HG03457 (cell line): ENCODE measurements around the gene NONO.
"Not testable (repeated sequence)": the region's sequence is repeated elsewhere in the genome, so short reads cannot be mapped to it uniquely, and the experiment has no call there.

Source experiments
- ATAC-seq: cut with Tn5 transposase; IDR thresholded peaks from one replicate; pipeline ENCODE4 v1.9.1; 2021; ENCODE audit warnings: moderate number of reproducible peaks; ENCODE audit not compliant: unreplicated experiment

NONO gene

DNA sequence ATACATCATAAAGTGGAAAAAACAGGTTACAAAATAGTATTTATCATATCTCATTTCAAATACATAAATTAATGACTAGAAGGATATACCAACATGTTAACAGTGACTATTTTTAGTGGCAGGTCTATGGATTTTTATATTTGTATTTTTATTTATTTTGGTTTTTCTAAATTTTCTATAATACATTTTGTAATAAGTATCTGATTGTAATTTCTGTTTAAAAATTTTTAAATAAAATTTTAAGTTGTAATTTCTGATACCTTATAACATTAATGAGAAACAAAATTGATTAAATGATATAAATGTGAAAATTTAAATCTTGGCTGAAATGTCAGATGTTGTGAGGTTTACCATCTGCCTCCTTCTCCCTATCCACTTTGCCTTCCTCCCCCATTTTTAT is 2.5 kb downstream of the NONO start:
- no peak for ATAC-seq

DNA sequence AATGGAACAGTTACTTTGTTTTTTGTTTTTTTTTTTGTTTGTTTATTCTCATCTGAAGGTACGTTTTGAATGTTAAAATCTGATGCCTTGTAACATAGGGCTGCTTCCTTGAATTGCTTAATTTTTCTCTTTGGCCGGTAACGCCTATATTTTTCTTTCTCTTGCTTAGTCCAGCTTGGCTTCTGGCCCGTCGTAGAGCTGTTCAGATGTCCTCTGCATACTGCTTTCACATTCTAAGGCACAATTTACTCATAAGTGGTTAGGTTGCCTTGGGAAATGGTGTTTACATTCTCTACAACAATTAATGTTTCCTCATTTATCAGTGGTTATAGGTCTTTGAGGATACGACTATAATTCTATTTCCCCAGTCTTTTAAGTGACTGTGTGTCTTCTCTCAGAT is 7.9 kb downstream of the NONO start:
- ATAC-seq: no peak

DNA sequence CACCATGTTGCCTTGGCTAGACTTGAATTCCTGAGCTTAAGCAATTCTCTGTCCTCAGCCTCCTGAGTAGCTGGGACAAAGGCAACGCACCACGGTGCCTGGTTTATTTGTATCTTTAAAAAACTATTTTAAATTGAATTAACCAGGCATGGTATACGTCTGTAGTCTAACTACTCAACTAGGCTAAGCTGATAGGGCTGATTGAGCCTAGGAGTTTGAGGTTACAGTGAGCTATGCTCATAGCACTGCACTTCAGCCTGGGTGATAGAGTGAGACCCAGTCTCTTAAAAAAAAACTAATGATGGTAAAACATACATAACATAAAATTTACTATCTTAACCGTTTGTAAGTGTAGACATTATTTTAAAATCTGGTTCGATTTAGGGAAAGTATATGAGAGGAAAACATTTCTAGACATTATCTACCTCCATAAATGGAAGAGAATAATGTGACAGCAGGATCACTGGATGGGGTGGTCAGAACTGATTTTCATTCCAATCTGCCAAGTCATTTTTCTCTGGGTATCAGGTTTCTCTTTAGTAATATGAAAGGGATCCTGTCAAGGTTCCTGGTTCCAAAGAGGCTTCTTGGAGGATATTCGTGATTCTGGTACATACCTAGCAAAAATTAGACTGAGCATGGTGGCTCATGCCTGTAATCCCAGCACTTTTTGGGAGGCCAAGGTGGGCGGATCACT is 9.4 kb downstream of the NONO start:
- no peak for ATAC-seq

DNA sequence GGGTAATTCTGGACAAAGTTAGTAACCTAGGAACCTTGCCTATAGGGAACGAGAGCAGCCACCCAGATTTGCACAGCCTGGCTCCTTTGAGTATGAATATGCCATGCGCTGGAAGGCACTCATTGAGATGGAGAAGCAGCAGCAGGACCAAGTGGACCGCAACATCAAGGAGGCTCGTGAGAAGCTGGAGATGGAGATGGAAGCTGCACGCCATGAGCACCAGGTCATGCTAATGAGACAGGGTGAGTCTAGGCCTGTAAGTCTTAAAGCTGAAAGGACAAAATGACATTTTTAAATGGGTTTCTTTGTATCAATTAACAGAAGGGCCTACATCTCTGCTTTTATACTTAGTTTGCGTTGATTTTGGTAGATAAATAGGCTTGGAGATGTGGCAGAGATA is 13.4 kb downstream of the NONO start:
- no peak for ATAC-seq

DNA sequence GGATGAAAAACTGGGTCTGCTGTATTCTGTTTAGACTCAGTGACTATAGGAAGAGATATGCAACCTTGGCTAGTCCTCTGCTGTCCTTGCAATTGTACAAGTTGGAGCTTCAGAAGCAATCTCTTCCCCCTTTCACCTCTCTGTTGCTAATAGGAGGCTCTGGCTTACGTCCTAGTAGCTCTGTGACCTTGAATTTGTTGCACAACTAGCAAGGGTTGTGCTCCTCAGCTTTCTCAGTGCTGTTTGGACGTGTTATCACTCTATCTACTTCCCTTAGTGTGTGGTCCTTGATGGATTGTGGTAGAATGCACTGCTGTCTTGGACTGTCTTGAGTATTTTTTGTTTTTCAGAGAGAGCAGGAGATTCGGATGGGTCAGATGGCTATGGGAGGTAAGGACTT is 14.7 kb downstream of the NONO start:
- no peak for ATAC-seq

DNA sequence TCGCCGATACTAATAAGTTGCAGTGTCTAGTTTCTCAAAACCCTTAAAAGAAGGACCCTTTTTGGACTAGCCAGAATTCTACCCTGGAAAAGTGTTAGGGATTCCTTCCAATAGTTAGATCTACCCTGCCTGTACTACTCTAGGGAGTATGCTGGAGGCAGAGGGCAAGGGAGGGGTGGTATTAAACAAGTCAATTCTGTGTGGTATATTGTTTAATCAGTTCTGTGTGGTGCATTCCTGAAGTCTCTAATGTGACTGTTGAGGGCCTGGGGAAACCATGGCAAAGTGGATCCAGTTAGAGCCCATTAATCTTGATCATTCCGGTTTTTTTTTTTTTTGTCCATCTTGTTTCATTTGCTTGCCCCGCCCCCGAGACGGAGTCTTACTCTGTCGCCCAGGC is 16.6 kb downstream of the NONO start:
- not testable (repeated sequence) for ATAC-seq

DNA sequence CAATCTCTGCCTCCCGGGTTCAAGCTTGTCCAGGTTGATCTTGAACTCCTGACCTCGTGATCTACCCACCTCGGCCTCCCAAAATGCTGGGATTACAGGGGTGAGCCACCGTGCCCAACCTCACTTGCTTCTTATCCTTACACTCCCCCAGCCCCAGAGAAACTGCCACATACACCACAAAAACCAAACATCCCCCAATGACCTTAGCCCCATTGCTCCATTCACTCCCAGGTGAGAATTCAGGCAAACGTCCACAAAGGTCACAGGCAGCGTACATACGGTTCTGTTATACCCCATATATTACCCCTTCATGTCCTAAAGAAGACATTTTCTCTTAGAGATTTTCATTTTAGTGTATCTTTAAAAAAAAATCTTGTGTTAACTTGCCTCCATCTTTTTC is 17.1 kb downstream of the NONO start:
- not testable (repeated sequence) for ATAC-seq

DNA sequence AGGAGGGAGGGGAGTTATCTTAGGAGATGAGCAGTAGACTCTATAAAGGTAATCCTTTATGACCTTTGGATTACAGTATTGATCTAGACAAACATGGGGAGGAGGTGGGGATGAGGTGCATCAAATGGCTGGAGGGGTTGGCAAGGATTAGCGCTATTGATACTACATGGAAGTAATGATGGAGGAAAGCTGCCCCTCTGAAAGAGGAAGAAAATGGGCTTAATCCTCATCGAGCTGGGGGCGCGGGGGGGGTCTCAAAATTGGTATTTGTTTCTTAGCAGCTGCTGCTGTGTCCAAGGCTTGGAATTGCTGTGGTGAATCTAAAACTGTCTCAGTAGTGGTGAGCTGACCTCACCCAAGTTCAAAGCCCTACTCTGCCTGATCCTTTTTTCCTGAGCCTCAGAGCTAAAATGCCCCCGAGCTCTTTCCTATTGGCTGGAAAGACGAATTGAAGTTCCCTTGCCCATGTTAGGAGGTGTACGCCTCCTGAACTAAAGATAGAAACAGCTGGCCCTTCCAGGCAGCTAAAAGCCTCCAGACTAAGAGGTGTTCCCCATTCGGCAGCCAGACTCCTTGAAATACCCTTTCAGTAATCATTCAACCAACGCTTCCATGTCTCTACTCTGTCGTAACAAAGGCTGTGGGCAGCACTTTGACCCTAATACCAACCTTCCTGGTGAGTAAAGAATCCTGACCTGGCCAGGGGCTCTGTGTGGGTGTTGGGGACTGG is 17.9 kb downstream of the NONO start, which contains the start of gene ITGB1BP2:
Gene ITGB1BP2 (plus strand): TSS at position 556 of the 730 bp plus-strand sequence. CDS start 57 bp downstream, at position 613.
- no peak for ATAC-seq

DNA sequence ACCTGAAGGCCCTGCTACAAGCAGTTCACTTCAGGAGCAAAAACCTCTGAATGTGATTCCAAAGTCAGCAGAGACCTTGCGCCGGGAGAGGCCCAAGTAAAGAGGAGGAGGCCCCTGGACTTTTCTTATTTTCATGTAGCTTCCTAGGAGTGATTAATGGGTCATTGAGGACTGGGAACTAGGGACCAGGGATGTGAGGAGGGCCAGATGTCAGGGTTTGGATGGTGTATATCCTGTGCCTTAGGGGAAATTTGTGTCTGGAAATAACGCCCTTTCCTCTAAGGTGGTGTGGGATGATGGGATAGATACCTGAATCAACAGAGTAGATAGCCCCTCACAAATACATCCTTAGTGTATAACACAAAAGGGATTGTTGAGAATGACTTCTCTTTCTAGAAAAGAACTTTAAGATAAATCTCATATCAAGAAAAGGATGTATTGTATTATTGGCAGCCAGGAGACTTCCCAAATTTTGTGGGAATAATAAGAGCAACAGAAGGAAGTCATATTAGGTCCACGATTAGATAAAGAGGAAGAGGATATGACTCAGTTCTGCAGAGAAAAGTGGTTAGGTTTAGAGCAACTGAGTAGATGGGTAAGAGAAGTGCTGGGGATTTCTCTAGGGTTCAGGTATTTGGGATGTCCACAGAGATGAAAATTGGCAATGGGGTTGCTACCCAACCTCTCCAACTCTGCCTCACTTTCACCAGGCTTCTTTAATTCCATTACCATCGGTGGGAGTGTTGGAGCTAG is 19.2 kb downstream of the NONO start:
- ATAC-seq: no peak

DNA sequence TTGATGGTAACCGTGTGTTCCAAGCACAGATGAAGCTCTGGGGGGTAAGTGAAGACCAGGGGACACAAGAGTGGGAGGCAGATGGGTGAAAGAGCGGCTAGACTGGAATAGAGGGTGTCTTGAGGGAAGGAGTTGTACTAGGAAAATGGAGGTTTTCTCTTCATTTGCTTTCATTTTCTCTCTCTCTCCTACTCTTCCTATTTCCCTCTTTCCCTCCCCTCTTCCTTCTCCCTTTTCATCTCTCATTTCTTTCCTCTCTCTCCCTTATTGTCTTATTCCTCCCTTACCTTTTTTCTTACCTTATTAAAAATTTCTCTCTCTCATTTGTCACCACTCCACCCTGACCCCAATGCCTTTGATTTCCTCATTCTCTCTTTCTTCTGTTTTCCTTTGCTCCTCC is 21.1 kb downstream of the NONO start:
- ATAC-seq: no peak

DNA sequence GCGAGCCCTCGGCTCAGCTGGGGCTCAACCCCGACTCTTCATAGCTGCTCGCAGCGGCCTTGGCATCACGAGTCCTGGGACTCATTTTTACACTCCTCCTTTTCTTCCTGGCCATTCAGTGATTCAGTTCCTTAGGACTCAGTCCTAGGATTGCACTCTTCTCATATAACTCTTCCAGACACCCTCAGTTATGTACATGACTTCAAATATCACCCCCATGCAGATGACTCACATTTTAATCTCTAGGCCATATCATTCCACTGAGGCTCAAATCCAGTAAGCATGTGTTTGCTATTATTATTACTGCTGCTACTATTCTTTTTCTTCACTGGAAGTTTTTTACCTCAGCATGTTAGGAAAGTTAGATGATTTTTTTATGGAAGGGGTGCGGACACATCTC is 32.5 kb downstream of the NONO start:
- ATAC-seq: no peak

DNA sequence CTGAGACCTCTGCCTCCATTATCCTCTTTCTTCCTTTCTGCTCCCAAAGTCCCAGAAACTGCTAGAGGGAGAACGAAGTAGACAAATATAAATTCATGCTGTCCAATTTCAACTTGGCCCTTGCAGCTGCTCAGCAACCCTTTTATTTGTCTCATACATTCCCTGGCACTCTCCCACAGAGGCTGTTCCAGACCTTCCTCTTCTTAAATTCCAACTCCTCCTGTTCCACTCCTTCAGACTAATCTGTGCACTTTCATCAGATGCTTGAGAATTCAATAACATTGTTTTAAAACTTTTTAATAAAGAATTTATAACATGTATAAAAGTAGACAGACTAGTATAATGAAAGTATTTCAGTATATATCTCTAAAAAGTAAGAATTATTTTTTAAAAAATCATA is 33.5 kb downstream of the NONO start:
- ATAC-seq: not testable (repeated sequence)

DNA sequence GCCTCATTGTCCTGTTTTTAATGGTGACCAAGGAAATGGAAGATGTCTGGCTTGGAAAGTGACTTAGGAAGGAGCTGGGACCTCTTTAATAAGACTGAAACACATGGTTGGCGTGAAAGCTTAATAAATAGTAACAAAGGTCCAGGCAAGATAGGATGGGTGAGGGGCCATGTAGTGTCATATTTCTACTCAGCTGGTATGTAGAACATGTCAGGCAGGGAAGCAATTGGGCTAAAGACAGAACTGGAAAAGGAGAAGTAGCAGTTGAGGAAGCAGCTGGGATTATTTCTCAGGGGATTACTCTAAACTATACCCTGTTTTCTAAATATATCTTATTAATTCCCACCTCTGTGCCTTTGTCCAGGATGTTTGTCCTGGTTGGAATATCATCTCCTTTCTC is 36.7 kb downstream of the NONO start:
- ATAC-seq: no peak

DNA sequence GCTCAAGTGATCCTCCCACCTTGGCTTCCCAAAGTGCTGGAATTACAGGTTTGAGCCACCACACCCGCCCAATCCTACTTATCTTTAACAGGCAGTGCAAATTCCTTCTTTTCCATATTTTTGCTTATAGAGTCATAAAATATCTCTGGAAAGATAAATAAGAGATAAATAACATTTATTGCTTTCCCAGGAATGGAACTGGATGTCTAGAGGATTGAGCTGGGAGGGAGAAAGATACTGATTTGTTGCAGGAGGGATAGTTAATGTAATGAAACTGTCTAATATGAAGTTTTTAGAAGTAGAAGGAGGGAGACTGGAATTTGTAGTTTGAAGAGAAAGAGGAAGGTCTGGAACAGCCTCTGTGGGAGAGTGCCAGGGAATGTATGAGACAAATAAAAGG is 38.3 kb downstream of the NONO start:
- no peak for ATAC-seq

DNA sequence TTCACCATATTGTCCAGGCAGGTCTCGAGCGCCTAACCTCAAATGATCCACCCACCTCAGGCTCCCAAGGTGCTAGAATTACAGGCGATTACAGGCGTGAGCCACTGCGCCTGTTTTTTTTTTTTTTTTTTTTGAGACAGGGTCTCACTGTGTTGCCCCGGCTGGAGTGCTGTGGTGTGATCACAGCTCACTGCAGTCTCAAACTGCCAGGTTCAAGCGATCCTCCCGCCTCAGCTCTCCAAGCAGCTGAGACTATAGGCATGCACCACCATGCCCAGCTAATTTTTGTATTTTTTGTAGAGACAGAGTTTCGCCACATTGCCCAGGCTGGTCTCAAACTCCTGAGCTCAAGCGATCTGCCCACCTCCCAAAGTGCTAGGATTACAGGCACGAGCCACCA is 41.0 kb downstream of the NONO start:
- not testable (repeated sequence) for ATAC-seq

DNA sequence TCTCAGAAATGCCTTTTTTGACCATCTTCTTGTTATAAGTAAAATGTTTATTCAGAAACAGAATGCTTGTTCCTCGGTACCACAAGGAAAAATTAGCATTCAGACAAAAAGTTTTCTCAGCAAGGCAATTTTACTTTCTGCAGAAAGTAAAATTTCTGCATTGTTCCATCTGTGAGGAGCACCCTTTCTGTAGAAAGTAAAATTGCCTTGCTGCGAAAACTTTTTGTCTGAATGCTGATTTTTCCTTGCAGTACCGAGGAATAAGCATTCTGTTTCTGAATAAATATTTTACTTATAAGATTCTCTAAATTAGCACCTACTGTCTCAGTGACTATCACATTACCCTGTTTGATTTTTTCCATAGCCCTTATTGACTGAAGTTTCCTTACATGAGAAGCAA is 43.0 kb downstream of the NONO start:
- no peak for ATAC-seq

DNA sequence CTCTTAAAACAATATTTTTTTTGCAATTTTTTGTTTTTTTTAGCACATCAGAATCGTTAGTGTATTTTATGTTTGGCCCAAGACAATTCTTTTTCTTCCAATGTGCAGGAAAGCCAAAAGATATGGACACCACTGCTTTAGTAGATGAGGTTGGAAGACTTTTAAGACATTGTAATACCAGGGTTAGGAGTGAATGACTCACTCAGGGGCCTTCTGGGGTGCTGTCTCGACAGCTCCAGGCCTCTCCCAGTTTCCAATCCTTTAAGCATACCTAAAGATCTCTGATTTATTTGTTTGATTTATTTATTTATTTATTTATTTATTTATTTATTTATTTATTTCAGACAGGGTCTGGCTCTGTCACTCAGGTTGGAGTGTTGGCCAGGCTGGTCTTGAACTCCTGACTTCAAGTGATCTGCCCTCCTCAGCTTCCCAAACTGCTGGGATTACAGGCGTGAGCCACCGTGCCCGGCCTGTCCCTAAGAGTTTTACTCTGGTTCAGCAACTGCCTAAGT is 65.8 kb downstream of the NONO start:
- not testable (repeated sequence) for ATAC-seq

DNA sequence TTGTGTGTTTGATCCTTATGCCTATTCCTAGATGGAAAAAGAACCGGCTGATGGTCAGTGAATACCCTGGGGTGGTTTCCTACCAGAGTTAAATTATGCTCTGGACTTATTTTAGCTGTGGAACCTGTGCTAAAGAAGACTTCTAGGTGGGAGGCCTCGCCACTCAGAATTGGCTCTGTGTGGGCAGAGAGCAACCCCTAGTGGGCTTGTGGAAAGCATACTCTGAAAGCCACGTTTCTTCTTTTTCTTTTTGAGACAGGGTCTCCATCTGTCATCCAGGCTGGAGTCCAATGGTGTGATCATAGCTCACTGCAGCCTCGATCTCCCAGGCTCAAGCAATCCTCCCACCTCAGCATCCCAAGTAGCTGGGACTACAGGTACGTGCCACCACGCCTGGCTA is 66.4 kb downstream of the NONO start:
- ATAC-seq: not testable (repeated sequence)
